BJ (cell line): Measurements from ENCODE around the gene GNB1. TPM values are rescaled to one million over a fixed set of nuclear protein-coding genes. Genes with fewer than 3 reads are reported as not detected.

Experiments
- CTCF ChIA-PET: fragments of 350-600 bp; formaldehyde crosslinking; extraction: SDS; loops from one replicate; lab custom pipeline; 2021; ENCODE audit warnings: antibody characterized with exemption, inconsistent platforms; lab: Yijun Ruan, JAX
- POLR2A ChIA-PET: fragments of 300-600 bp; sonication (Branson Sonifier 250); formaldehyde crosslinking; extraction: SDS; loops from one replicate; lab custom pipeline; 2021; ENCODE audit warnings: antibody characterized with exemption; lab: Charles Lee
- DNase-seq: peaks from one replicate; pipeline ENCODE4 v3.0.0-alpha.2; 2011; ENCODE audit warnings: low read depth
- H3K27me3 ChIP-seq: 2 replicates; pipeline ENCODE4 v1.6.0; 2011; ENCODE audit warnings: low read length; ENCODE audit not compliant: control insufficient read depth, insufficient read depth
- H3K36me3 ChIP-seq: 2 replicates; pipeline ENCODE4 v1.5.1; 2011; ENCODE audit warnings: low read length; ENCODE audit not compliant: control insufficient read depth, insufficient read depth
- H3K4me3 ChIP-seq: 2 replicates; pipeline ENCODE4 v1.5.1; 2011; ENCODE audit warnings: low read depth, mild to moderate bottlenecking, control low read depth, low read length
- CTCF ChIP-seq: IDR thresholded peaks from 2 replicates; pipeline ENCODE4 v1.5.1; 2011; ENCODE audit warnings: low read depth, mild to moderate bottlenecking, control low read depth, inconsistent platforms, low read length, moderate library complexity; ENCODE audit not compliant: insufficient read depth
- polyA minus RNA-seq: library from RNA; depleted of rRNA, polyadenylated mRNA; stranded (reverse); fragments of >200 nt; gene quantifications from 2 replicates; pipeline ENCODE4 v1.2.3, GENCODE V29; 2011; rRNA and poly(A)+ RNA removed
- polyA plus RNA-seq: library from polyadenylated mRNA; depleted of rRNA; stranded (reverse); fragments of >200 nt; gene quantifications from 2 replicates; pipeline ENCODE4 v1.2.3, GENCODE V29; 2011; rRNA removed

Gene GNB1
- polyA plus RNA-seq = 487 and 566 TPM in 2 replicates
- polyA minus RNA-seq = 455 and 593 TPM in 2 replicates

GRCh38 chr1:1890506-1891348, at the start of gene GNB1:
Gene GNB1, minus strand, starts transcription at chr1:1891087. Its CDS starts 65,634 bp downstream, at chr1:1825453.
- POLR2A ChIA-PET = no interaction called here
- TF ChIP-seq CTCF = no peak
- DNase-seq = no peak
- Histone ChIP-seq H3K4me3 (peak within 1 kb of the TSS; percentile 89), H3K36me3 (no peaks in the 10 kb centered on the region), H3K27me3 (no peaks in the 10 kb centered on the region)
- CTCF ChIA-PET = interaction anchor here (1.3 kb wide), 1 partner anchor 18 kb away, joined by 4 read pairs; no protein-coding TSS in a partner anchor

- no peaks in the 10 kb centered on the region for H3K36me3 ChIP-seq
- CTCF ChIA-PET = interaction anchor here (2.8 kb wide), 1 partner anchor 104 kb away, joined by 15 read pairs; no protein-coding TSS in a partner anchor
- no peak overlapping the region for H3K4me3 ChIP-seq
- no peak for DNase-seq
- POLR2A ChIA-PET = no interaction called here
- no peak for TF ChIP-seq CTCF
- 0 out of 2 replicates have a peak, but pooled peaks cover 1% of the 10 kb centered on the region for H3K27me3 ChIP-seq
These were observed 49.2 kb upstream of the GNB1 start for GRCh38 chr1:1940123-1940425.

- ChIA-PET POLR2A (no interaction called here), CTCF (interaction anchor here (2.8 kb wide), 1 partner anchor 105 kb away, joined by 15 read pairs; no protein-coding TSS in a partner anchor)
- no peak for DNase-seq
- Histone ChIP-seq H3K4me3 (no peak overlapping the region), H3K36me3 (no peaks in the 10 kb centered on the region), H3K27me3 (0 out of 2 replicates have a peak, but pooled peaks cover 1% of the 10 kb centered on the region)
- no peak for TF ChIP-seq CTCF
These were observed 48.6 kb upstream of the GNB1 start for GRCh38 chr1:1939296-1940122.

GRCh38 chr1:1938613-1939295, 47.9 kb upstream of the GNB1 start:
- POLR2A ChIA-PET = no interaction called here

More at GRCh38 chr1:1938613-1939295, 47.9 kb upstream of the GNB1 start:
- H3K27me3 ChIP-seq = 0 out of 2 replicates have a peak, but pooled peaks cover 1% of the 10 kb centered on the region
- H3K36me3 ChIP-seq = no peaks in the 10 kb centered on the region
- H3K4me3 ChIP-seq = no peak overlapping the region
- DNase-seq = no peak
- CTCF ChIA-PET = no interaction called here
- TF ChIP-seq CTCF = no peak
